ENCODE results near the gene EPS8.
A peak's percentile ranks its signal among the peaks of the same experiment; 100 is the strongest.

Gene EPS8

GRCh38 chr12:15717940-15718567 lies 71.1 kb downstream of the EPS8 start:
- DNase-seq (ENCODE audit: low spot score), result no peak

DNA sequence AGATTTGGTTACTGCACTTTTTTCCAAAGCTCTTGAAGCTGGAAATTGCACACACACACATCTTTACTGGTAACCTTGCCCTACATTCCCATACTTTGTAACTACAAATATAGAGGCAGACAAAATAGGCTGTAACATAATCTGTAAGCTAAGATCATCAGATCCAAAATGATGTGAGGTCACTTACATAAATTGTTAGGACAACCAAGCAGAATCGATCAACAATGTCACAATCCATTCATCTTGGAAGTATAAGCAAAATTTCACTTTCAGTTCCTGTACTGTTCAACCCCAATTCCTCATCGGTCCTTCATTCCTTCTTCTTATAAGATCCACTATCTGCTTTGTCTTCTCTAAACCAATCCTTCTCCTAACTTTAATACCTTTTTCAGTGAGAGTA lies 72.6 kb downstream of the EPS8 start:
- no peak for DNase-seq (ENCODE audit: low spot score)

DNA sequence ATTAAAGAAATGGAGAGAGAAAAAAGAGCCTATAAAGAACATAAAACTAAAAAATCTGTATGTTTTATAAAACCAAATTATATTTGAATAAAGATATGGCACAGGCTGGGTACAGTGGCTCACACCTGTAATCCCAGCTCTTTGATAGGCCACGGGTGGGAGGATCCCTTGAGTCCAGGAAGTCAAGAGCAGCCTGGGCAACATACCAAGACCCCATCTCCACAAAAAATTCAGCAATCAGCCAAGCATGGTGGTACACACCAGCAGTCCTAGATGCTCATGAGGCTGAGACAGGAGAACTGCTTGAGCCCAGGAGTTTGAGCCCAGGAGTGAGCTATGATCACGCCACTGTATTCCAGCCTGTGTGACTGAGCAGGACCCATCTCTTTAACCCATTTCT lies 74.9 kb downstream of the EPS8 start:
- no peak for DNase-seq (ENCODE audit: low spot score)

- DNase-seq (ENCODE audit: low spot score), result no peak
Measured at GRCh38 chr12:15712823-15713660, 76.1 kb downstream of the EPS8 start.

- DNase-seq (ENCODE audit: low spot score), result no peak
Measured at GRCh38 chr12:15712160-15712559, 77.0 kb downstream of the EPS8 start.

GRCh38 chr12:15710860-15711510 lies 78.2 kb downstream of the EPS8 start:
- no peak for DNase-seq (ENCODE audit: low spot score)

DNA sequence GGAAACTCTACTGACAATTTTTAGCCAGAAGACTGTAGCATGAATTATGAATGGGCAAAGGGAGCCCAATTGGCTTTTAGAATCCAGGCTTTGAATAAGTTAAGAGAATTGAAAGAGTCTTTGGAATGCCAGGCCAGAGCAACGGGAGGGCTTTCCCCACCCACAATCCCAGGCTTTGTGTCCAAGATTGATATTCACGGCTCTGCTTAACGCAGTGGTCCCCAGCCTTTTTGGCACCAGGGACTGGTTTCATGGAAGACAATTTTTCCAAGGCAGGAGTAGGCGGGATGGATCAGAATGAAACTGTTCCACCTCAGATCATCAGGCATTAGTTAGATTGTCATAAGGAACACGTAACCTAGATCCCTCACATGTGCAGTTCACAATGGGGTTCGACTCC lies 79.6 kb downstream of the EPS8 start:
- DNase-seq (ENCODE audit: low spot score), result no peak

GRCh38 chr12:15708396-15709076 lies 80.7 kb downstream of the EPS8 start:
- no peak for DNase-seq (ENCODE audit: low spot score)

DNA sequence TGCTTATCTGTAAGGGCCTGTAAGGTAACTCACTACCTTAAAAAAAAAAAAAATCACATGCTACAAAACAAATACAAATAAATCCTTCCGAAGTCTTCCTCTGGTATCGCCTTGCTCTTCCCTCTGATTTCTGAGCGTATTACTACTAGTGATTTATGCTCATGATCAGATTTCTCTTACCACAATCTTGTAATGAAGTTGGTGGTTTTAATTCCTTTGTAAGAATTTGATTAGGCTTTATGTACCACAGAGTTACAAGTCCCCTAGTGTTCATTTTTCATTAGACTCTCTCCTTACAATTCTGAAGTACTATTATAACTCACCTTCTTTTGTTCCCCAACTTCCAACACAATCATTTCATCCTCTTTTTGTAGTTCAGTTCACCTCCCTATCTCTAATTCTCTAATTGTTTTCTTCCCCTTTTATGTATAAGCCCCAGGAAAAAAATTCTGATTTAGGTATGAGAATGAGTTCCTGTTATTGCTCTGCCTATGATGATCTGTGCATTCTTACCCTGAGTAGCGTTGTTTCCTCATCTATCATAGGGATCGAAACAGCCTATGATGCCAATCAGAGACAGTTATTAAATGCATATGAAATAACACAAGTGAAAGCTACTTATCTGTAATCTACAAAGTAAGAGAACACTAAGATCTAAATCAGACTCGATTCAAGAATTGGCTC lies 81.5 kb downstream of the EPS8 start:
- no peak for DNase-seq (ENCODE audit: low spot score)

DNA sequence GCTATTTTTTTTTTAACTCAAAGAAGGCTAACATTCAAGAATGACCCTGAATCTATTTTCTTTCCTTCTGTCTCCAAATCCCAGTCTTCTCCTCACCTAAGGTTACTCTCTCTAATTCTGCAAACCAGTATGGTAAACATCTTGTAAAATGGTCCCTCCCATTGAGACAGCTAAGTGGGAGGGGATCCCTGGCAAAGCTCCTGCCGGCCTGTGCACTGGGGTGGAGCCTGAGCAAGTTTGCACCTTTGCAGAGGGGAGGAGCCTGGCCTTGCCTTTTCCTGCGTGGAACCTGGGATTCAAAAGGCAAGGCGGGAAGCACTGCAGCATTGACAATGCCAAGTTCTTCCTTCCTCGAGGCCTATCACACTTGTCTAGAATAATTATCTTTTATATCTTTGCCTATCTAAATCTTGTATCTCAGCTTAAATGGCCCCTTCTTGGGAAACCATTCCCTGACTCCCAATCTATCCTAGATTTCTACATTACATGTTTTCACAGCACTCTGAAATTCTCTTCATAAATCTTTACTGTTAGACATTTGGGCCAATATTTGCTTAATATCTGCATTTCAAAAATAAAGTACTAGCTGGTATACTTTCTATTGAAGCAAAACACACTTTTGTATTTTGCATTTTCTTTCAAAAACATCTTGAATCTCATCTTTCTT lies 83.0 kb downstream of the EPS8 start:
- no peak for DNase-seq (ENCODE audit: low spot score)

DNA sequence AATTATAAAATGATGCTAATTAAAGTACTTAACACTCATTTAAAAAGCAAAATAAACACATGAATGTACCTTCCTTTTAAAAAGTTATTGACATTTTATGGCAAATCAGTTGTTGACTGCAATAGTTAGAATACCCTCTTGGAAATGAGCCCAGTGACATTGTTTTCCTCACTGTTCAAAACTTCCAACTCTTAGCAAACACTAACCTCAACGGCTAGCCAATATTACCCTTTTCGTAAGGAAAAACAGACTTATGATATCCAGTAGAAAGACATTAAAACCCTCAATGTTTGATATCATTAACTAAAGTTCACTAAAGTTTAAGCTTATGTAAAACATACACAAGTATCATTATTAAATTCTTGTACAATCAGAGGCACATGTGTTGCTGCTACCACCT lies 83.6 kb downstream of the EPS8 start:
- DNase-seq (ENCODE audit: low spot score), result no peak

DNA sequence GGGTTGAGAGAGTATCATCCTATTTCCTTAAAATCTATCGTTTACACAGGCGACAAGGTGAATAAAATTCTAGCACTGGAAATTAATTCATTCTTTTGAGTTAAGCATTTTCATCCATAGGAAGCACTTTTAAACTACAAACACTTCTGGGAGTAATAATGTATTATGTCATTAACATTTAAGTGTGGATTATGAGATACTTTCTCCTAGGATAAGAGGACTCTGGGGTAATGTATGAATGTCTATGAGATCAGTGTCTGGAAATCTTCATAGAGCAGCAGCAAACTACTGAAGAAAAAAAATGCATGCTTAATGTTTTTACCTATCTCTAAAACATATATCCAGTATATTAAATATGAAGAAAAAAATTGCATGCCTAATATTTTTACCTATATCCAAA lies 86.9 kb downstream of the EPS8 start:
- DNase-seq (ENCODE audit: low spot score), result no peak

DNA sequence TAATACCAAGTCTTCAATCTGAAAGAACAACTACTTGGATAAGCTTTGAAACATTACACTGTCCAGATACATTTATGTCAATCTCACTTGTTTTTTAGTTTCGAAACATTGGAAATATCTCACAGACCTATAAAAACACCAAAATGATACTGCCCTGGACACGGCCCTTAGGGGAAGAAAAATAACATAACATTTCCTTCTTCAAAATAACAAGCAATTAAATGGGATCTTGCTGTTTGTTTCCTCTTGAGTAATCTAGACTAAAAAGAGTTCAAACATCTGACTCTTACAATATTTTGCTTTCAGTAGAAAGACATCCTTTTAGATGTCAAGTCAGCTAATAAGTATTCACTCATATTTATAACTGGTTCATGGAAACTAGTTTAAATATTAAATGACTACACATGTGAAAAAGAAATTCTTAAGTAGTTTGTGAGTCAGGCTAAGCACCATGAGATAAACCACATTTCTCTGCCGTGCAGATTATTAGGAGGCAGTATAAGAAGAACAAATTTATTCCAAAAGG lies 87.5 kb downstream of the EPS8 start:
- no peak for DNase-seq (ENCODE audit: low spot score)

- DNase-seq (ENCODE audit: low spot score), result no peak
Measured at GRCh38 chr12:15701206-15701605, 88.0 kb downstream of the EPS8 start.

- DNase-seq (ENCODE audit: low spot score), result peak; percentile 35
Measured at GRCh38 chr12:15700595-15700994, 88.6 kb downstream of the EPS8 start.

- DNase-seq (ENCODE audit: low spot score), result no peak
Measured at GRCh38 chr12:15699886-15700285, 89.3 kb downstream of the EPS8 start.

DNA sequence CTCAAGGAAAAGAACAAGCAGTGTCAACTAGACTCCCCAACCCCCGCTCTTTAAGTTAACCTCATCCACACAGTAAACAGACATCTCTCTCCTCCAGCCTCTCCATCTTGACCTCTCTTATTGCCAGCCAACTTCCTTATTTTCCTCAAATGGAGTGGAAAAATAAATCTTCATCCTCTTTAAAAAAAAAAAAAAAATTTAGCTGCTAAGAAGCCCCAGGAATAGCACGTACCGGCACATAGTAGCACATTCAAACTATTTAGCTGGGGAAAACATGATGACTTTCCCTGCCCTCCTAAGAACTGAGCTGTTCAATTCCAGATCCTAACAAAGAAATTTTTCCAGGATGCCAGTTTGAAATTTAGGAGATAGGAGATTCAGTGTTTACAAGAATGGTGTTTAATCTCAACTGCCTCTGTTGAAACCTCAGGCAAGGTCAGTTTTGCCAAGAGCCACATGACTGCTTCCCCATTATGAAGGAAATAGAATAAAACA lies 90.8 kb downstream of the EPS8 start:
- DNase-seq (ENCODE audit: low spot score), result no peak

GRCh38 chr12:15697201-15697600 lies 92.0 kb downstream of the EPS8 start:
- no peak for DNase-seq (ENCODE audit: low spot score)

DNA sequence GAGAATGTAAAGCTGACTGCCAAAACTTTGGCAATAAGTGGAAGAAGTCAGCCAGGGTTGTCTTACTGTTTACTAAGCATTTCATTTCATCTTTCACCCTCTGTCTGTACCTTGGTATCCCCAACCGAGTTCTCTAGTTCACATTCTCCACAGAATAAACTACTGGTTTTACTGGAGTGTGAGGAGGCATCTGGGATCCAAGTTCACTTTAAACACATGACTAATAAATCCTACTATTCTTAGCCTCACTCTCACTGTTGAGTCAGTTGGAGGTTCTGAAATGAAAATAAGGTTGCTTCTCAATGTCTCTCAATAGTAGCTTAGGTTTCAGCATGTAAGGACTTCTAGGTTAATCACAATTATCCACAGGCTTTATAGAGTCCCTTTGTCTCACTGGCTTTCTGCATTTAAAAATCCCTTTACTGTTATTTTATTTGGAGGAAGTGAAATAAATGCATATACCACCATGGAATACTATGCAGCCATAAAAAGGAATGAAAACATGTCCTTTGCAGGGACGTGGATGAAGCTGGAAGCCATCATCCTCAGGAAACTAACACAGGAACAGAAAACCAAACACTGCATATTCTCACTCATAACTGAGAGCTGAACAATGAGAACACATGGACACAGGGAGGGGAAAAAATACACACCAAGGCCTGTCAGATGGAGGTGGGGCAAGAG lies 95.8 kb downstream of the EPS8 start:
- DNase-seq (ENCODE audit: low spot score), result no peak

DNA sequence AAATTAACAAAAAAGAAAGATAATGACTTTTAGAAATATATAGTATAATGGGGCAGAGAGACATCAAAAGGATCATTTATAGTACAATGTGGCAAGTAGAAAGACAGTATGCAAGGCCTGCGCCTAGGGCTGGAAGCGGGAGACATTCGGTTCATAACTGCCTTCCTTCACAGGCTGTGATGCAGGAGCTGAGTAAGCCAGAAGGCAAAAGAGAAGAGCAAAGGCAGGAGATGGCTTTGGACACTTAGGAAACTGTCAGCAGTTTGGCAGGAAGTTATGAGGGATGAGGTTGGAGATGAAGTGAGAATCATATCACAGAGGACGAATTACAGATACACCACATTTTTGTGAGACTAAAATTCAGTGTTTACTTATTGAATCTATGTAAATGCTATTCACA lies 97.8 kb downstream of the EPS8 start:
- DNase-seq (ENCODE audit: low spot score), result no peak

DNA sequence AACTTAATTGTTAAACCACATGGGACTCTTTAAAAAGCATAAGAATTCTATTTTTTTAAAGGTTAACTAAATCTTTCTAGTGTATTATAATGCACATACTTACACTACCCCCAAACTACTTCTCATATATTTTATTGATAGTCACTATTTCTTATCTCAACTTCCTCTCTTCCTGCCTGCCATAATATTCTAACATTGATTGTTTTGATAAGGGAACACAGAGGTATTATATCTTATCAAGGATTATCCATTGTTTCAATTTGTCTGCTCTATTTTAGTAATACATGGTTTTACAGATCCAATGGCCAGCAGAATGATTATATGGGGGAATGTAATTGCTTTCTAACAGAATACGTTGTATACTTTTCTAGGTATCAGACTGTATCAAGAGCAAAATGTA lies 98.9 kb downstream of the EPS8 start:
- DNase-seq (ENCODE audit: low spot score), result no peak

All from CD4-positive, alpha-beta T cell treated with Interleukin-15 for 4 hours (primary cell).